Sigmoid colon (tissue), 4 donors: Measurements from ENCODE around the gene PHTF2.

Source experiments
- CTCF ChIP-seq, 4 experiments: fragments of 450-650 bp in 3 of 4; fragments of 200-600 bp in 1 of 4; IDR thresholded peaks; one replicate each; pipeline ENCODE4 v1.5.1; 2016 to 2019; ENCODE audit warnings: antibody characterized with exemption in 4 of 4, mild to moderate bottlenecking in 3 of 4, moderate library complexity in 2 of 4
- EP300 ChIP-seq, 4 donors: sonication (generic); formaldehyde crosslinking; IDR thresholded peaks; one replicate each; pipeline ENCODE4 v1.6.1; 2017; ENCODE audit warnings: antibody characterized with exemption in 4 of 4
- POLR2A ChIP-seq, 2 donors: fragments of 450-650 bp; IDR thresholded peaks; one replicate each; pipeline ENCODE4 v1.6.1; 2016; ENCODE audit warnings: antibody characterized with exemption in 2 of 2, mild to moderate bottlenecking in 2 of 2, moderate library complexity in 2 of 2

GRCh38 chr7:77895905-77896304, 97.3 kb downstream of the PHTF2 start:
- TF ChIP-seq CTCF (IDR thresholded peaks at IDR 0.05) (no peak), POLR2A (IDR thresholded peaks at IDR 0.05) (no peak), EP300 (IDR thresholded peaks at IDR 0.05) (no peak)
